K562 (cell line): ENCODE measurements around the gene RASAL1. TPM values are rescaled to one million over a fixed set of nuclear protein-coding genes. Genes with fewer than 3 reads are reported as not detected.

Experiments
- ATAC-seq: fragments of 200-7000 bp; cut with Tn5 transposase; 3 replicates; pipeline ENCODE4 v1.9.1; 2020; ENCODE audit warnings: moderate library complexity
- BruUV-seq: library from RNA; stranded (reverse); fragments of 400-500 nt; replicated peaks from 2 replicates; lab custom pipeline; 2021; lab: Mats Ljungman, UMichigan
- CTCF ChIA-PET: fragments of 300-600 bp; formaldehyde crosslinking; extraction: SDS; loops from one replicate; lab custom pipeline; 2021; ENCODE audit warnings: low intra/inter-chr PET ratio; lab: Yijun Ruan, JAX
- POLR2A ChIA-PET: fragments of 300-600, 350-650 bp; sonication (Branson Sonifier 250); formaldehyde crosslinking; extraction: SDS; loops from one replicate; lab custom pipeline; 2021; ENCODE audit warnings: antibody characterized with exemption, inconsistent platforms; lab: Yijun Ruan, JAX
- DNase-seq, 4 experiments: peaks; one replicate each; pipeline versions ENCODE4 v3.0.0 to v3.0.0-alpha.2; 2011 to 2018; ENCODE audit warnings: low spot score in 3 of 4, mixed read lengths in 3 of 4; ENCODE audit errors: extremely low read depth in 1 of 4
- FAIRE-seq: peaks from 2 replicates; lab custom pipeline; 2011; peaks lifted over from hg19 to GRCh38; lab: Jason Lieb, UNC
- H2AFZ ChIP-seq: 2 replicates; pipeline ENCODE4 v1.6.0; 2011; ENCODE audit warnings: low read depth, low read length, control low read depth, inconsistent platforms
- H3K27ac ChIP-seq: fragments of 200-600 bp; 3 replicates; pipeline ENCODE4 v1.8.0; 2011; ENCODE audit warnings: low read depth, mild to moderate bottlenecking, control low read depth, inconsistent platforms, low read length, moderate library complexity, mixed read lengths; ENCODE audit errors: extremely low read depth
- H3K27me3 ChIP-seq, 2 experiments: fragments of 300-600 bp in 1 of 2; 2 replicates in 1 of 2; 3 replicates in 1 of 2; pipeline versions ENCODE4 v1.6.0 to v1.8.0; 2011; ENCODE audit warnings: inconsistent platforms in 2 of 2, low read length in 2 of 2, mild to moderate bottlenecking in 1 of 2, mixed read lengths in 1 of 2, moderate library complexity in 1 of 2; ENCODE audit not compliant: control insufficient read depth in 2 of 2, insufficient read depth in 2 of 2
- H3K36me3 ChIP-seq: fragments of 300-600 bp; 3 replicates; pipeline ENCODE4 v1.8.0; 2011; ENCODE audit warnings: mild to moderate bottlenecking, low read length, inconsistent platforms; ENCODE audit not compliant: control insufficient read depth, insufficient read depth
- H3K4me1 ChIP-seq, 2 experiments: fragments of 200-600 bp in 1 of 2; replicated peaks in 1 of 2; 2 replicates in 1 of 2; 3 replicates in 1 of 2; pipeline versions ENCODE4 v1.5.1 to v1.8.0; 2011; ENCODE audit warnings: inconsistent platforms in 2 of 2, low read length in 2 of 2, mild to moderate bottlenecking in 1 of 2, mixed read lengths in 1 of 2, moderate library complexity in 1 of 2; ENCODE audit not compliant: control insufficient read depth in 2 of 2, insufficient read depth in 2 of 2
- H3K4me2 ChIP-seq: 2 replicates; pipeline ENCODE4 v1.6.1; 2011; ENCODE audit warnings: low read length, control low read depth, inconsistent platforms, mixed read lengths; ENCODE audit not compliant: insufficient read depth
- H3K4me3 ChIP-seq: fragments of 200-600 bp; sonication (generic), shearing (Covaris generic); 2 replicates; pipeline ENCODE4 v1.5.1; 2016; ENCODE audit warnings: control low read depth, inconsistent platforms
- H3K79me2 ChIP-seq: fragments of 200-600 bp; 3 replicates; pipeline ENCODE4 v1.8.0; 2011; ENCODE audit warnings: low read length, inconsistent platforms; ENCODE audit not compliant: control insufficient read depth, insufficient read depth
- H3K9ac ChIP-seq, 2 experiments: 2 replicates each; pipeline versions ENCODE4 v1.6.0 to v1.6.1; 2011; ENCODE audit warnings: low read depth in 2 of 2, low read length in 2 of 2, control low read depth in 1 of 2, inconsistent platforms in 1 of 2, mild to moderate bottlenecking in 1 of 2, mixed read lengths in 1 of 2; ENCODE audit not compliant: insufficient read depth in 1 of 2
- H3K9me1 ChIP-seq: one replicate; pipeline ENCODE4 v1.6.0; 2011; ENCODE audit warnings: inconsistent platforms, mild to moderate bottlenecking, low read length, moderate library complexity; ENCODE audit not compliant: control insufficient read depth, insufficient read depth
- H3K9me3 ChIP-seq: replicated peaks from 2 replicates; pipeline ENCODE4 v1.5.1; 2011; ENCODE audit warnings: low read depth, low read length, inconsistent platforms; ENCODE audit not compliant: control insufficient read depth, insufficient read depth
- H4K20me1 ChIP-seq: replicated peaks from 2 replicates; pipeline ENCODE4 v1.6.1; 2011; ENCODE audit warnings: low read length, inconsistent platforms, mixed read lengths; ENCODE audit not compliant: control insufficient read depth, insufficient read depth
- LEF1 ChIP-seq: fragments of 450-650 bp; IDR thresholded peaks from 2 replicates; pipeline ENCODE4 v1.6.1; 2016; ENCODE audit warnings: mild to moderate bottlenecking
- WGBS: fragments of 100-300 bp; shearing (Covaris generic); methylation state at CpG from one replicate; pipeline ENCODE4 v1.1.6; 2016; ENCODE audit warnings: low coverage, mixed read lengths; ENCODE audit not compliant: insufficient coverage; ENCODE audit errors: missing lambda C conversion rate; 5-methylcytosine and 5-hydroxymethylcytosine counted together
- in situ Hi-C: fragments of 300-500 bp; cut with MboI; formaldehyde crosslinking; loops from 4 replicates; pipeline ENCODE4 v1.15.0; 2018; ENCODE audit warnings: inconsistent platforms, mixed read lengths
- intact Hi-C: fragments of 100-400 bp; cut with micrococcal nuclease; formaldehyde crosslinking; loops from 2 replicates; pipeline ENCODE4 v1.14.2; 2022
- polyA plus RNA-seq, 8 experiments: library from polyadenylated mRNA; depleted of rRNA in 4 of 8; stranded (reverse) in 5 of 8; unstranded in 3 of 8; fragments of >200 nt; fragmentation: Nextera tagmentation in 2 of 8; fragmentation: Illumina TruSeq in 1 of 8; extraction: Ambion mirVana in 2 of 8; extraction: Trizol in 1 of 8; gene quantifications; 2 replicates each; pipeline versions ENCODE4 v1.2.1 to v1.2.3, GENCODE V29; 2011 to 2014; ENCODE audit warnings: inconsistent platforms in 1 of 8, missing spikeins in 1 of 8
- total RNA-seq, 7 experiments: library from RNA; depleted of rRNA in 6 of 7; stranded (reverse); fragments of >200 nt in 6 of 7; fragmentation: Illumina TruSeq in 2 of 7; extraction: Trizol in 2 of 7; gene quantifications; 2 replicates each; pipeline versions ENCODE4 v1.2.1 to v1.2.3, GENCODE V29; 2011 to 2021; ENCODE audit warnings: low replicate concordance in 1 of 7
- TF ChIP-seq, protein P1 (sequence below), 3 experiments: IDR thresholded peaks in 2 of 3; conservative IDR thresholded peaks in 1 of 3; 2 replicates each; pipeline ENCODE4 v1.5.1; 2011 to 2012; ENCODE audit warnings: low read length in 3 of 3, mild to moderate bottlenecking in 3 of 3, control low read depth in 2 of 3, improper control_type of control experiment in 1 of 3, inconsistent platforms in 1 of 3, low read depth in 1 of 3, mixed read lengths in 1 of 3, moderate library complexity in 1 of 3; ENCODE audit not compliant: insufficient read depth in 2 of 3
- TF ChIP-seq, protein P2 (sequence below): fragments of 250-450 bp; sonication (Bioruptor Pico); IDR thresholded peaks from 2 replicates; pipeline ENCODE4 v1.9.0; 2021; ENCODE audit warnings: mild to moderate bottlenecking

The RASAL1 gene
- total and polyA plus RNA-seq, 9 of the 15 experiments (the other 6 are each of a cell fraction or from before 2014, with no cell fraction given), result 0.06 to 0.16 (median 0.14) TPM; not detected in 6

DNA sequence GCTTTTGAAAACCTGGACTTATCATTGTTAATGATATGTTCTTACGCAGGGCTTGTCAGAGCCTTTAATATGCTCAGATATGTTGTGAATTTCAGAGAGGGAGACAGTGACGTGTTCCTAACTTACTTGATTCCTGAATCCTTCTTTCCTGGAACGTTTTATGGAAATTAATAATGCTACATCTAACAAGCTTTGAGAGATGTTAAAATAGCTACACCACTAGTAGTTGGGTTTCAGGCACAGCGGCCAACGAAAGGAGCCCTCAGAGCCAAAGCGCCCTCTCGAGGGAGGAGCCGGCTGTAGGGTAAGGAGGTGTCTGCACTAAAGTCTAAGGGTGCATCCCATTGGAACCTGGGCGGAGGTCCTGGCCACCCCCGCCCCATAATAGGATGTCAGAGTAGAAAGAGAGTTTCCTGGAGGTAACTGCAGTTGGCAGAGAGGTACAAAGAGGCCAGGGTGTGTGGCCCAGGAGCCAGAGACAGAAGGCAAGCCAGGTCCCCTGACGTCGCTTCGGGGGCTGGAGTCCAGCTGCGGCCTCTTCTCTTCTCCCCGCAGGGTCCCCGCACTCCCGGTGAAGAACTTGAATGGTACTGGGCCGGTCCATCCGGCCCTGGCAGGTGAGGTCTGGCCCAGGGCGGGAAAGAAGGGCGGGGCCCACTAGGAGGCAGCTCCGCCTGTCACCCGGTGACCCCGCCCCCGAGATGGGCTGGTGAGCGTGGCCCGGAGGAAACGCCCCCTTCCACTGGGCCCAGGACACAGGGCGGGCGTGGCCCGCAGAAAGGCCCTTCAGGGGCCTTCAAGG, 42.8 kb downstream of the RASAL1 start (continued):
- TF ChIP-seq, protein P1, sequence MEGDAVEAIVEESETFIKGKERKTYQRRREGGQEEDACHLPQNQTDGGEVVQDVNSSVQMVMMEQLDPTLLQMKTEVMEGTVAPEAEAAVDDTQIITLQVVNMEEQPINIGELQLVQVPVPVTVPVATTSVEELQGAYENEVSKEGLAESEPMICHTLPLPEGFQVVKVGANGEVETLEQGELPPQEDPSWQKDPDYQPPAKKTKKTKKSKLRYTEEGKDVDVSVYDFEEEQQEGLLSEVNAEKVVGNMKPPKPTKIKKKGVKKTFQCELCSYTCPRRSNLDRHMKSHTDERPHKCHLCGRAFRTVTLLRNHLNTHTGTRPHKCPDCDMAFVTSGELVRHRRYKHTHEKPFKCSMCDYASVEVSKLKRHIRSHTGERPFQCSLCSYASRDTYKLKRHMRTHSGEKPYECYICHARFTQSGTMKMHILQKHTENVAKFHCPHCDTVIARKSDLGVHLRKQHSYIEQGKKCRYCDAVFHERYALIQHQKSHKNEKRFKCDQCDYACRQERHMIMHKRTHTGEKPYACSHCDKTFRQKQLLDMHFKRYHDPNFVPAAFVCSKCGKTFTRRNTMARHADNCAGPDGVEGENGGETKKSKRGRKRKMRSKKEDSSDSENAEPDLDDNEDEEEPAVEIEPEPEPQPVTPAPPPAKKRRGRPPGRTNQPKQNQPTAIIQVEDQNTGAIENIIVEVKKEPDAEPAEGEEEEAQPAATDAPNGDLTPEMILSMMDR (IDR thresholded peaks at IDR 0.05 in 2 of 3, conservative IDR thresholded peaks at IDR 0.05 in 1 of 3; ENCODE audit: insufficient read depth in 2 of 3, low read depth in 1 of 3, low read length in 3 of 3), result peak; percentile 38 to 55 (median 49); a peak in 5 of 6 replicates

DNA sequence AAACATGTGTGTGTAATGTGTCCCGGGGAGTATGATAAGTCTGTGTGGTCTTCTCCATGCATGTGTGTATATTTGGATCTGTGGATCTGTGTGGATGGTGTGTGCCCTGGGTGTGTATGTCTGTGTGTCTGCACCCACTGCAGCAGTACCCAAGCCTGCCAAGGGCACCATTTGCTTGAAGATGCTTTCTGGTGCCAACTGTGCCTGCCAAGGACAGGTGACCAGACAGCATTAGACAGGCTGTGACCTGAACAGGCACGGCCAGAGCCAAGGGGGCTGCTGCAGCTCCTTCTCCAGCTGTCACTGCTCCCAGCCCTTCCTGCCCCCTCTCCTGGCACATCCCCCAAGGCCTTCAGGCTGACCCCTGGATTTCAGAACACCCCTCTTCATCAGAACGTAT, 44.1 kb downstream of the RASAL1 start:
- CTCF ChIA-PET, result no interaction called here
- no peak for ATAC-seq
- H3K27me3 ChIP-seq, result peaks cover 0 to 36% of the 10 kb centered on the region in 2 experiments
- no peak overlapping the region for H3K27ac ChIP-seq
- peaks cover 2 to 33% of the 10 kb centered on the region in 2 experiments; a peak in 3 of 5 replicates for H3K4me1 ChIP-seq
- 0% methylated on average over 3 of the region's 3 CpGs for WGBS
- peaks cover 8% of the 10 kb centered on the region; the same call in 1 of the 2 replicates for H4K20me1 ChIP-seq
- H3K9ac ChIP-seq, result no peak overlapping the region
- in situ Hi-C loops (no loop called here), intact Hi-C loops (no loop called here)
- no peaks in the 10 kb centered on the region for H3K36me3 ChIP-seq
- H3K9me3 ChIP-seq, result no peaks in the 10 kb centered on the region
- no peaks in the 10 kb centered on the region for H3K9me1 ChIP-seq
- H2AFZ ChIP-seq, result no peak overlapping the region
- BruUV-seq, result no TSS peak
- no peak for DNase-seq
- no peak for TF ChIP-seq LEF1
- TF ChIP-seq, protein P2, sequence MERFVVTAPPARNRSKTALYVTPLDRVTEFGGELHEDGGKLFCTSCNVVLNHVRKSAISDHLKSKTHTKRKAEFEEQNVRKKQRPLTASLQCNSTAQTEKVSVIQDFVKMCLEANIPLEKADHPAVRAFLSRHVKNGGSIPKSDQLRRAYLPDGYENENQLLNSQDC, result no peak
- POLR2A ChIA-PET, result no interaction called here
- no peak for FAIRE-seq
- no peaks in the 10 kb centered on the region for H3K79me2 ChIP-seq
- H3K4me2 ChIP-seq, result no peak overlapping the region
- H3K4me3 ChIP-seq, result no peak overlapping the region
